Motor neuron (in vitro differentiated cells): ENCODE results near the gene SEMA4D. TPM values are rescaled to one million over a fixed set of nuclear protein-coding genes. Genes with fewer than 3 reads are reported as not detected.

ENCODE experiments used
- ATAC-seq, 8 experiments: fragments of 200-7000 bp; cut with Tn5 transposase; replicated peaks in 6 of 8; 2 replicates each; pipeline ENCODE4 v1.8.0; 2021; ENCODE audit warnings: mild to moderate bottlenecking in 8 of 8, moderate library complexity in 8 of 8
- H3K27ac ChIP-seq, 2 donors: fragments of 250-450 bp; sonication (Bioruptor Pico); 2 replicates each; pipeline ENCODE4 v1.9.0; 2021; ENCODE audit warnings: antibody characterized with exemption in 2 of 2, mild to moderate bottlenecking in 2 of 2, moderate library complexity in 1 of 2
- H3K4me1 ChIP-seq, 2 donors: fragments of 250-450 bp; sonication (Bioruptor Pico); replicated peaks in 1 of 2; 2 replicates each; pipeline ENCODE4 v1.6.1; 2021; ENCODE audit warnings: antibody characterized with exemption in 2 of 2, mild to moderate bottlenecking in 2 of 2, moderate library complexity in 1 of 2
- H3K4me3 ChIP-seq, 5 donors: fragments of 250-450 bp; sonication (Bioruptor Pico); 2 replicates each; pipeline ENCODE4 v1.9.0; 2021; ENCODE audit warnings: antibody characterized with exemption in 5 of 5, mild to moderate bottlenecking in 5 of 5, moderate library complexity in 4 of 5
- WGBS, 10 experiments: fragments of 450-650 bp; shearing (Covaris generic); methylation state at CpG; one replicate each; pipeline ENCODE4 v1.0.0; 2022; 5-methylcytosine and 5-hydroxymethylcytosine counted together
- in situ Hi-C, 9 experiments: fragments of 400-800 bp; cut with MboI; loops; one replicate each; pipeline ENCODE4 v1.15.0; 2021; ENCODE audit warnings: low sequenced_read_pairs in 9 of 9, low pct_unique_long_range_greater_than_20kb in 2 of 9; ENCODE audit not compliant: unreplicated experiment in 9 of 9
- total RNA-seq, 8 experiments: library from RNA; unstranded; fragments of 300-600 nt; gene quantifications; 2 replicates each; pipeline versions ENCODE4 v1.2.3 to v1.2.4, GENCODE V29; 2022

The SEMA4D gene
- total RNA-seq, 8 experiments from 2014 or later = 1.2 to 30.1 (median 13.8) TPM

GRCh38 chr9:89420397-89421178 lies 77.3 kb downstream of the SEMA4D start:
- no peak for ATAC-seq
- Histone ChIP-seq H3K4me3 (no peak overlapping the region), H3K27ac (no peak overlapping the region), H3K4me1 (peaks cover 14 to 17% of the 10 kb centered on the region in 2 donors)
- in situ Hi-C loops = loop anchor here in 1 of 9 experiments (25.0 kb wide), 1 partner anchor 117 kb away; no protein-coding TSS in a partner anchor
- 88 to 100% (median 100%) methylated on average over 1 to 5 of the region's 9 CpGs; no CpG with 5 or more reads in 3 of the 10 experiments for WGBS, 10 experiments

- Histone ChIP-seq H3K4me3 (no peak overlapping the region), H3K27ac (no peak overlapping the region), H3K4me1 (peaks cover 13 to 21% of the 10 kb centered on the region in 2 donors)
- no peak for ATAC-seq
- WGBS, 10 experiments = 79 to 100% (median 98%) methylated on average over 1 to 5 of the region's 6 CpGs; no CpG with 5 or more reads in 2 of the 10 experiments
- in situ Hi-C loops = loop anchor here in 1 of 9 experiments (25.0 kb wide), 1 partner anchor 117 kb away; no protein-coding TSS in a partner anchor
Observed at GRCh38 chr9:89419978-89420394, 77.9 kb downstream of the SEMA4D start.

DNA sequence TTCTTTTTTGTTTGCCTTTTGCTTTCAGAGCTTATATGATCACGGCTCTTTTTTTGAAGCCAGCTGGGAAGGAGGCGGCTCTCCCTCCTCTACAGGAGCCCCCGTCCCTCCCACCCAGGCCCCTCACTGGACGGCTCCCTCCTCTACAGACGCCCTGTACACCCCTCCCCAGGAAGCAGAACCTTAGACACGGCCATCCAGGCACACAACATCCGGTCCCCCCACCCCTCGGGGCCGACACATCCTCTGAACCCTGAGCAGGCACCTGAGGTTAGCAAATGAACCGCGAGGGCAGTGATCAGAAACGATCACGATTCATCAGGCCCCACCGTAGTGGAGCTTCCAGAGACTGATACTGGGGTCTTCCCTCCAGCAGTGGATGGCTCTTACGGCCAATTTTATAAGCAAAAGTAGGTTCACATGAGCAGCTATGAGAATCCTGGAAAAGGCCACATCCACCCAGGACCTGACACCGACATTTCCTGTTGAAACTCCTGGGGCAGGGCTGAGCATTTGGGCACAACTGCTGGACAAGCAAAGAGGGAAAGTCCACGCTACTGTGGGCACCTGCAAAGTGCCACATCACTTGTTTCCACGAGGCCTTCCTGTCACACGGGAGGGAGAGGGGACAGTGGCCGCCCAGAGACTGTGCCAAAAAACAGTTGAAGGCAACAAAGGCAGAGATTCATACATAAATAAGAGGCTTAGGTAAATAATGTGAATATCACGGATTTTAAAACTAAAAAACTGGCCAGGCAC lies 78.9 kb downstream of the SEMA4D start:
- Histone ChIP-seq H3K4me1 (peaks cover 21 to 30% of the 10 kb centered on the region in 2 donors), H3K27ac (peak overlapping the region; percentile 18 to 46), H3K4me3 (no peak overlapping the region)
- ATAC-seq = peak in 3 of 8 experiments; percentile 34 to 60 (median 60)
- in situ Hi-C loops = loop anchor here in 1 of 9 experiments (25.0 kb wide), 1 partner anchor 118 kb away; no protein-coding TSS in a partner anchor
- WGBS, 10 experiments = 19 to 90% (median 75%) methylated on average over 1 to 7 of the region's 21 CpGs; no CpG with 5 or more reads in 1 of the 10 experiments

- Histone ChIP-seq H3K27ac (peak overlapping the region in 1 of 2 donors; percentile 18), H3K4me1 (peaks cover 27 to 36% of the 10 kb centered on the region in 2 donors), H3K4me3 (no peak overlapping the region)
- 0 to 79% (median 74%) methylated on average over 1 to 7 of the region's 9 CpGs; no CpG with 5 or more reads in 3 of the 10 experiments for WGBS, 10 experiments
- in situ Hi-C loops = loop anchor here in 1 of 9 experiments (25.0 kb wide), 1 partner anchor 119 kb away; no protein-coding TSS in a partner anchor
- ATAC-seq = peak in 2 of 8 experiments; percentile 3 to 23
Observed at GRCh38 chr9:89418474-89418845, 79.5 kb downstream of the SEMA4D start.

GRCh38 chr9:89417832-89418473 lies 80.0 kb downstream of the SEMA4D start:
- 38 to 100% (median 83%) methylated on average over 1 to 3 of the region's 6 CpGs; no CpG with 5 or more reads in 1 of the 10 experiments for WGBS, 10 experiments
- H3K27ac ChIP-seq = no peak overlapping the region
- H3K4me1 ChIP-seq = peaks cover 32 to 41% of the 10 kb centered on the region in 2 donors
- no peak for ATAC-seq
- no peak overlapping the region for H3K4me3 ChIP-seq
- in situ Hi-C loops = loop anchor here in 1 of 9 experiments (25.0 kb wide), 1 partner anchor 119 kb away; no protein-coding TSS in a partner anchor

- WGBS, 10 experiments = 0 to 100% (median 83%) methylated on average over 1 to 7 of the region's 9 CpGs; no CpG with 5 or more reads in 5 of the 10 experiments
- Histone ChIP-seq H3K4me3 (no peak overlapping the region), H3K4me1 (peaks cover 47 to 60% of the 10 kb centered on the region in 2 donors), H3K27ac (no peak overlapping the region)
- in situ Hi-C loops = loop anchor here in 1 of 9 experiments (25.0 kb wide), 1 partner anchor 123 kb away; no protein-coding TSS in a partner anchor
- peak in 5 of 8 experiments; percentile 46 to 75 (median 53) for ATAC-seq
Observed at GRCh38 chr9:89414670-89415324, 83.1 kb downstream of the SEMA4D start.

- in situ Hi-C loops = loop anchor here in 1 of 9 experiments (25.0 kb wide), 1 partner anchor 123 kb away; no protein-coding TSS in a partner anchor
- peak in 1 of 8 experiments; percentile 1 for ATAC-seq
- WGBS, 10 experiments = 20 to 100% (median 94%) methylated on average over 1 to 3 of the region's 4 CpGs; no CpG with 5 or more reads in 5 of the 10 experiments
- H3K27ac ChIP-seq = peak overlapping the region; percentile 29 to 38
- peaks cover 45 to 60% of the 10 kb centered on the region in 2 donors for H3K4me1 ChIP-seq
- H3K4me3 ChIP-seq = no peak overlapping the region
Observed at GRCh38 chr9:89413963-89414638, 83.8 kb downstream of the SEMA4D start.

- H3K27ac ChIP-seq = peak overlapping the region; percentile 38 to 66
Observed at GRCh38 chr9:89412951-89413350, 85.0 kb downstream of the SEMA4D start.

DNA sequence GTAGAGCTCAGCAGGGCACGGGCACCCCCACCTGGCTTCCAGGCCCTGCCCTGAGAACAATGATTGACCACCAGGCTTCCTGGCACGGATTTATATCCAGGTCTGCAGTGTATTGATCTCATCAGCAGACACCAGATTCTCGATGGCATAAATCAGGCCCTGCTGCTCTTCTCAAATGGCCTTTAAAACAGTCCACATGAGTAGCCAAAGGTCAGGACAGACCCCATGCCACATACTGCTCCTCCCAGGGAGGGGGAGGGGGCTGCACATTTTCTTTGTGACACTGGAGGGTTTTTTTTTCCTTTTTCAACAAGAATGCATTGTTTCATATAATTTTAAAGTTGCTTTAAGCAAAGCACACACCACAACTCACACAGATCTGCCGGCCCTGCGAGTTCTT lies 85.4 kb downstream of the SEMA4D start:
- peaks cover 36 to 47% of the 10 kb centered on the region in 2 donors for H3K4me1 ChIP-seq

More at GRCh38 chr9:89412951-89413350, 85.0 kb downstream of the SEMA4D start:
- 0 to 71% (median 0%) methylated on average over 1 to 4 of the region's 4 CpGs; no CpG with 5 or more reads in 3 of the 10 experiments for WGBS, 10 experiments
- Histone ChIP-seq H3K4me1 (peaks cover 36 to 50% of the 10 kb centered on the region in 2 donors), H3K4me3 (no peak overlapping the region)
- peak in 5 of 8 experiments; percentile 45 to 73 (median 71) for ATAC-seq
- in situ Hi-C loops = loop anchor here in 1 of 9 experiments (25.0 kb wide), 1 partner anchor 124 kb away; no protein-coding TSS in a partner anchor

GRCh38 chr9:89411759-89412158 lies 86.2 kb downstream of the SEMA4D start:
- Histone ChIP-seq H3K4me1 (peaks cover 36 to 44% of the 10 kb centered on the region in 2 donors), H3K4me3 (no peak overlapping the region), H3K27ac (peak overlapping the region; percentile 38 to 66)
- 0 to 83% (median 57%) methylated on average over 1 to 2 of the region's 6 CpGs; no CpG with 5 or more reads in 6 of the 10 experiments for WGBS, 10 experiments
- ATAC-seq = no peak
- in situ Hi-C loops = loop anchor here in 1 of 9 experiments (25.0 kb wide), 1 partner anchor 126 kb away; no protein-coding TSS in a partner anchor

More for the DNA sequence above, 85.4 kb downstream of the SEMA4D start:
- ATAC-seq = peak in 4 of 8 experiments; percentile 17 to 61 (median 48)
- H3K27ac ChIP-seq = peak overlapping the region; percentile 38 to 66
- in situ Hi-C loops = loop anchor here in 1 of 9 experiments (25.0 kb wide), 1 partner anchor 125 kb away; no protein-coding TSS in a partner anchor
- 20 to 60% (median 47%) methylated on average over 1 to 2 of the region's 5 CpGs; no CpG with 5 or more reads in 4 of the 10 experiments for WGBS, 10 experiments
- H3K4me3 ChIP-seq = no peak overlapping the region
